Stimulated activated CD4-positive, alpha-beta T cell treated with anti-CD3 and anti-CD28 coated beads, Interleukin-4, amount 100 ng/mL, for 1 hour (primary cell): ENCODE measurements around the gene TMEM121.

ENCODE experiments used
- DNase-seq: peaks from one replicate; pipeline ENCODE4 v3.0.0-alpha.2; 2020

TMEM121 gene

GRCh38 chr14:105487449-105487985 is 38.9 kb upstream of the TMEM121 start:
- peak; percentile 61 for DNase-seq

- no peak for DNase-seq
These were observed 38.2 kb upstream of the TMEM121 start for GRCh38 chr14:105487986-105488777.

- DNase-seq, result no peak
These were observed 37.4 kb upstream of the TMEM121 start for GRCh38 chr14:105488781-105489541.

- DNase-seq, result peak; percentile 83
These were observed 36.7 kb upstream of the TMEM121 start for GRCh38 chr14:105489542-105490266.

GRCh38 chr14:105490267-105490571 is 36.2 kb upstream of the TMEM121 start:
- no peak for DNase-seq

- DNase-seq, result peak; percentile 98
These were observed 35.6 kb upstream of the TMEM121 start, which contains the start of gene TEDC1 for GRCh38 chr14:105490572-105491365. Gene TEDC1, plus strand, starts transcription at chr14:105491246. Its CDS starts 130 bp downstream, at chr14:105491376.

GRCh38 chr14:105491366-105491973 is 34.9 kb upstream of the TMEM121 start:
- peak; percentile 84 for DNase-seq

GRCh38 chr14:105492031-105492970 is 34.1 kb upstream of the TMEM121 start:
- DNase-seq, result no peak

- no peak for DNase-seq
These were observed 33.2 kb upstream of the TMEM121 start for GRCh38 chr14:105492971-105493871.

- DNase-seq, result no peak
These were observed 32.3 kb upstream of the TMEM121 start for GRCh38 chr14:105493921-105494605.

GRCh38 chr14:105494606-105494929 is 31.8 kb upstream of the TMEM121 start:
- no peak for DNase-seq

GRCh38 chr14:105495101-105495989 is 31.0 kb upstream of the TMEM121 start:
- no peak for DNase-seq

- no peak for DNase-seq
These were observed 30.2 kb upstream of the TMEM121 start for GRCh38 chr14:105495990-105496830.

GRCh38 chr14:105496831-105497591 is 29.4 kb upstream of the TMEM121 start:
- DNase-seq, result no peak

- no peak for DNase-seq
These were observed 28.5 kb upstream of the TMEM121 start for GRCh38 chr14:105497671-105498429.
